GM18870 (cell line): ENCODE data around the gene VAPA.

Experiments used
- ATAC-seq: cut with Tn5 transposase; IDR thresholded peaks from one replicate; pipeline ENCODE4 v1.9.1; 2021; ENCODE audit warnings: moderate library complexity; ENCODE audit not compliant: unreplicated experiment

The VAPA gene

DNA sequence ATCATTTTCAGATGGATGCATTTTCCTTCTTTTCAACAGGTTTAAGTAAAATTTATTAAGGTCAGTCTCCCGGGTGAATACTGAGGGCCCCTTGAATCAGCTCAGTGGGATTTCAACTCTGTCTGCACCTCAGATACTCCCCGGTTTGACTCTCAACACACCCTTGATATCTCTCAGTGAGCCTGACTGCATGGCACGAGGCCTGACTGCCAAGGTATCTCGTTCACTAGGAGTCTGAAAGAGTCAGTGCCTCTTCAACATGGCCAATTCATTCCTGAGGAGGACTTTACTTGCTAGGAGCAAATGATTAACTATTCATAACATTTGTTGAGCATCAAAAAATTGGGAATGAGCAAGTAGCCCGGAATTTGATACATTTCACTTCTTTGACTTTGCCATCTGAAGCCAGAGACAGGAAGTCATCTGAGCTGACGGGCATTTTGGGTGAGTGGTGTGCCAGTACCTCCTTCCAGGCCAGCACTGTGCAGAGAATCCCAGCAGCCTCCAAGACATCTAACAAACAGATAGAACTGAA is 81.0 kb downstream of the VAPA start:
- no peak for ATAC-seq

DNA sequence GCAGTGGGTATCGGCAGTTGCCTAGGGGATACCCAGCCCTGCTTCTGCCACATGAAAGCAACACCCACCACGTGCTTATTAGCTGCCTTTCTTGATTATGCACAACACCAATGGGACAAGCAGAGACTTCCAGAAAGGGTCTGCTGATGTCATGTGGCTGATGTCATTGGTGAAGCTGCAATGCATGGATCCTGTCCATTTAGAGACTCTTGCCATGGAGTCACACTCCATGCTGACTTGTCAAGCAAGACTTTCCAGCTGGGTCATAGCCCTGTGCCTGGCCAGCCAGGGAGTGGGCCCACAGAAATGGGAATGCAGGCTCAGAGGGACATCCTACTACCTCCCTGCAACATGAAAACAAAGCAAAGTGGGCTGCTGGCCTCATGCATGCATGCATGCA is 81.8 kb downstream of the VAPA start:
- ATAC-seq = no peak

DNA sequence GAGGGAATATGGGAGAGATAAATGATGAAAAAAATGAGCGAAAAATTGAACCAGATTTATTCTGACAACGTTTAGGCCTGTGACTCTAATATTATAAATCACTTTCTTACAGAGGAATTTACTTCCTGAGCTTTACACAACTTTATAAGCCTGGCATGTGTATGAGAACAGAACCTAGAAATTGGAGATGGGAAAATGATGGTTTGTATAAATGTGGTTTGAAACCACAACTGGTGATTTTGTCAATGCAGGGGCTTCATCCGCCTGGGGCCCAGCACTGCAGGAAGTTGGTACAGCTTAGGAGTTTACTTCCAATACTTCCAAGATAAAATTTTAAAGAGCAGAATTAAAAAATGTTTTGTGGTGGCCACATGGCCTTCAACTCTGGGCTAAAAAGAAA is 82.3 kb downstream of the VAPA start:
- no peak for ATAC-seq

DNA sequence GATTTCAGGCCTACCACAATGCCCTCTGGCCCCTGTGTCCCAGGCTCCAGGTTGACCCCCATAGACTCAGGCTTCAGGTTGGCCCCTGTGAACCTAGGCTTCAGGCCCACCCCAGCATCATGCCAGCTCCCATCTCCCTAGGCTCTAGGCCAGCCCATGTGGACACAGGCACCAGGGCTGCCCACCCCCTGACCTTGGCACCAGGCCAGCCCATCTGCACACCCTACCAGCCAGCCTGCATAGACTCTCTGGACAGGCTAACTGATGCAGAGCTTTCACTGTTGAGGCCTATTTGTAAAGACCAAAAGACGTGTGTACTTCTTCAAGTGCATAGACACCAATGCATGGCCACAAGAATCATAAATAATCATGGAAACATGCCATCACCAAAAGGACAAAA is 83.9 kb downstream of the VAPA start:
- no peak for ATAC-seq

DNA sequence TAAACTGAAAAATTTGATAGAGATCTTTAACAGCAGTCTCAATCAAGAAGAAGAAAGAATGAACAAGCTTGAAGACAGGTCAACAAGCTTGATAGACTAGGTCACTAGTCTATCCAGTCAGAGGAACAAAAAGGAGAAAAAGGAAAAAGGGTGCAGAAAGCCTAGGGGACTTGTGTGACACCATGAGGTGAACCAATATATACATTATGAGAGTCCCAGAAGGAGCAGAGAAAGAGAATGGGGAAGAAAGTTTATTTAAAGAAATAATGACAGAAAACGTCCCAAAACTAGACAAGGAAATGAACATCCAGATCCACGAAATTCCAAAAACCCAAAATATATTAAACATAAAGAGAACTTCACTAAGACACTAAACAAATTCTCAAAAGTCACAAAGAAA is 84.5 kb downstream of the VAPA start:
- no peak for ATAC-seq

DNA sequence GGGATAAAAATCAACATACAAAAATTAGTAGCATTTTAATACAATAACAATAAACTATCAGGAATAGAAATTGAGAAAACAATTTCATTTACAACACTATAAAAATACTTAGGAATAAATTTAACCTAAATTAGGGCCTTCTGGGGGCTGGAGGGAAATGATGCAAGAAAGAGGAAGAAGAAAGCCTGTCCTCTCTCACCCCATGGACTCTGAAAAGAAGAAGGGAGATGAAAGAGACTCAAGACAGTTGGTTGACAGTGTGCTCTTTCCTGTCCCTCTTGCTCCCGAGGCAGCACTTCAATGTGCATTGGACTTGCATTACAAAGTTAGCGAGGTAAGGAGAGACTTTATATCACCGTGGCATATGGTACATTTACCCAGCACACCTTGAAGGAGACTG is 88.5 kb downstream of the VAPA start:
- no peak for ATAC-seq

DNA sequence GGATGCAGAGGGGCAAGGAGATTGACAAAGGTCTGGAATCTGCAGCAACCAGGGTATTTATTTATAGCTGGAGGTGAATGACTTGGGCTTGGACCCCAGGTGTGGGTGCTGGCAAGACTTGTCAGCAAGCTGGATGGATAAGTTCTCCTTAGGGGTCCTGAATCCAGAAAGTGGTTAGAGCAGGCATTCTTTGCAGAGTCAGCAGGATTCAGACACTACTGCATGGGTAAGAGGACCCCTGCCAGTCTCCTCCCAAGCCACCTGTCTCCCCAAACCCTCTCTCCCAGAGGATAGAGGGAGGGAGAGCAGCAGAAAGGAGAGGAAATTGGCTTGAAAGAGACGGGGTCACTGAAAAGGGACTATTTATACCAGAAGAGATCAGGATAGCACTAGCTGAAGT is 89.5 kb downstream of the VAPA start:
- no peak for ATAC-seq

DNA sequence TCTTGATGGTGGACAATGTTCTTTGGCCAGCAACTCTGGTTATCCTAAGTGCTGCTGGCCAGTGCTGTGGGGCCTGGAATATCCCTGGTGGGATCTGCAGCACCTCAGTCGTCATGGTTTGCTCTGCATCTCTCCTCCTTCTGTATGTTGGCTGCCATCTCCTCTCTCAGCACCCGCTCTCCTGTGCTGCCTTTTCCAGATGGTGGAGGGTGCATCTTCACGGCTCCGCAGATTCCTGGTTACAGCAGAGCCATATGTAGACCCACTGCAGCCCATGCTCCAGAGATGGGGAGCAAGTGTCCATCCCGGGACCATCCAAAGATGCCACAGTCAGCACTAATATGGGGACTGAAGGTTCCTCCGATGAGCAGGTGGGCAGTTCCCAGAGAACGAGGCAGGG is 90.0 kb downstream of the VAPA start:
- ATAC-seq = no peak

DNA sequence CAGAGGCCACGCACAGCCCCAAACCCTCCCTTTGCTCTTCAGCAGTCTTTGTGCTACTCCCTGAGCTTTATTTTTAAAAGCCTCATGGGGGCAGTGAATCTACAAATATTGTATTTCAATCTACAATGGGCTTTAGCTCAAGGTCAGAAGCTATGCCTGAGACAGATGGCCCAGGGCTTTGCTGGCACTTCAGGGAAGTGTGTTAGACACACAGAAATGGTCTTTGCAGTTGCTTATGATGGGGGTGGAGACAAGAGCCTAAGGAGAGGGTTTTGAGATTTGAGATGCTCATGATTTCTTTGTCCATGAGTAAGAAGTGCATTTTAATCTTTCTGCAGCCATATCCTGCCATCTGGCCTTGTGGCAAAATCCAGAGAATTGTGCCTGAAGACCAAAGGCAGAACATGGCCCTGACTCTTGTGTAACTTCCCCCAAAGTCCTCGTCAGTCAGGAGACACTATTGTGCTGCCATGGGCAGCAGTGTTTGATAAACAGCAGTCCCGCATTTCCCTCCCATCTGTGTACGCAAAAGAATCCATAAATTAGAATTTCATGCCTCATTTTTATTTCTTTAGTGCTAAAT is 92.6 kb downstream of the VAPA start:
- ATAC-seq = no peak

DNA sequence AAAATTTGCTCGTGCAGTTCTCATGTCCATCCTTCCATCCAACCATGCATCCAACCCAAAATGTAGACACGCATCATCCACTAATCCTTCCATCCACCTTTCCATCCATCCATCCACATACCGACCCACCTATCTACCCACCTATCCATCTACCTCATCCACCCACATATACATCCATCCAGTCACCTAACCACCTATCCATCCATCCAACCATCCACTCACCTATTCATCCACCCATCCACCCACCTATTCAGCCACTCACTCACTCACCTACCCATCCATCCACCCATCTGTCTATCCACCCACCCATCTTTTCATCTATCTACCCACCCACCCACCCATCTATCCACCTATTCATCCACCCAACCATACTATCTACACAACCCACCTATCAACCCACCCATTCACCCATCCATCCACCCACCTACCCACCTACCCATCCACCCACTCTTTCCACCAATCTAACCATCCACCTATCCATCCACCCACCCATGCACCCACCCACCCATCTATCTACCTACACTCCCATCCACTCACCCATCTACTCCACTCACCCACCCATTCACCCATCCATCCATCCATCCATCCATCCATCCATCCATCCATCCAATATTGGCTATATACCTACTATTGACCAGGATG is 94.3 kb downstream of the VAPA start:
- ATAC-seq = no peak
